Prostate gland (tissue), 2 donors: Measurements from ENCODE around the gene MRPL48. TPM values are rescaled to one million over a fixed set of nuclear protein-coding genes. Genes with fewer than 3 reads are reported as not detected.

Source experiments
- DNase-seq: peaks from one replicate; pipeline ENCODE4 v3.0.0-alpha.2; 2019; ENCODE audit warnings: low spot score
- H3K27ac ChIP-seq, 2 donors: fragments of 200-600 bp; sonication (generic); 2 replicates each; pipeline ENCODE4 v1.5.1; 2017 to 2019
- H3K27me3 ChIP-seq: fragments of 200-600 bp; sonication (generic); replicated peaks from 2 replicates; pipeline ENCODE4 v1.5.1; 2019; ENCODE audit not compliant: insufficient read depth
- H3K36me3 ChIP-seq, 2 donors: fragments of 200-600 bp; sonication (generic); 1 replicate in 1 of 2; 2 replicates in 1 of 2; pipeline versions ENCODE4 v1.5.1 to v1.8.1; 2017 to 2019
- H3K4me1 ChIP-seq: fragments of 200-600 bp; sonication (generic); replicated peaks from 2 replicates; pipeline ENCODE4 v1.5.1; 2019
- H3K4me3 ChIP-seq, 2 donors: fragments of 200-600 bp; sonication (generic); 2 replicates each; pipeline ENCODE4 v1.5.1; 2017 to 2019
- H3K9me3 ChIP-seq: fragments of 200-600 bp; sonication (generic); 2 replicates; pipeline ENCODE4 v1.5.1; 2017
- POLR2A ChIP-seq: fragments of 450-650 bp; IDR thresholded peaks from one replicate; pipeline ENCODE4 v1.6.1; 2016; ENCODE audit warnings: antibody characterized with exemption, mild to moderate bottlenecking
- POLR2AphosphoS5 ChIP-seq: sonication (generic); formaldehyde crosslinking; IDR thresholded peaks from one replicate; pipeline ENCODE4 v1.6.1; 2017; ENCODE audit warnings: antibody characterized with exemption
- WGBS: methylation state at CpG from one replicate; pipeline ENCODE4 v1.1.5; 2018; 5-methylcytosine and 5-hydroxymethylcytosine counted together
- intact Hi-C: fragments of 100-400 bp; cut with DNase I; formaldehyde crosslinking; loops from one replicate; pipeline ENCODE4 v1.14.2; 2022
- total RNA-seq, 2 donors: library from RNA; depleted of rRNA; stranded (reverse); fragments of >200 nt; gene quantifications; one replicate each; pipeline ENCODE4 v1.1.0, GENCODE V29; 2016
- TF ChIP-seq, protein P1 (sequence below), 4 experiments: fragments of 200-600 bp in 2 of 4; fragments of 450-650 bp in 2 of 4; sonication (generic) in 2 of 4; IDR thresholded peaks; 1 replicate in 3 of 4; 2 replicates in 1 of 4; pipeline ENCODE4 v1.5.1; 2016 to 2019; ENCODE audit warnings: antibody characterized with exemption in 4 of 4, mild to moderate bottlenecking in 2 of 4, moderate library complexity in 2 of 4

The MRPL48 gene
- total RNA-seq, 2 donors from 2014 or later: 11.1 to 33.0 TPM

DNA sequence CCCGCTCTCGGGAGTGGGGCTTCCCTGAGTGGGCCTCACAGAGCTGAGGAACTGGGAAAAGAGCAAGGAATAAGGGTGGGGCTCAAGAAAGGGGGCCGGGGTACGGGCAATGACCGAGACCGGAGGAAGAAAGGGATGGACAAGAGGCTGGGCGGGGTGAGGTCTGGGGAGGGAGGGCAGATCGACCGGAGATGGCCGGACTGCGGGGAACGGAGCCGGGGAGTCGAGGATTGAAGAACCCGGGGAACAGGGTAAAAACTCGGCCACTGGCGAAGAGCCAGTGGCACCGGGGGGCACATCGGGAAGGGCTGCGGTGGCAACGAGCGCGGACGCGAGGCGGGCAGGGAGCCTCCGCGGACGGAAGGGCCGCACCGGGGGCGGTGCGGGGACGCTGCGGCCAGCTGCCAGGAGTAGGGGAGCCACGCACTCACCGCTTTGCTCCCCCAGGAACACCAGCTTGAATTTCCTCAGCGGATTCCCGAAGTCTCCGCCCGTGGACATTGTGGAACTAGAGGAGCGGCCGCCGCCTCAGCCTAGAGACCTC is 27.5 kb upstream of the MRPL48 start:
- peak overlapping the region; percentile 91 to 98 for H3K4me3 ChIP-seq
- under 1% methylated on average over 35 of the region's 44 CpGs for WGBS
- TF ChIP-seq POLR2A: no peak
- TF ChIP-seq, protein P1, sequence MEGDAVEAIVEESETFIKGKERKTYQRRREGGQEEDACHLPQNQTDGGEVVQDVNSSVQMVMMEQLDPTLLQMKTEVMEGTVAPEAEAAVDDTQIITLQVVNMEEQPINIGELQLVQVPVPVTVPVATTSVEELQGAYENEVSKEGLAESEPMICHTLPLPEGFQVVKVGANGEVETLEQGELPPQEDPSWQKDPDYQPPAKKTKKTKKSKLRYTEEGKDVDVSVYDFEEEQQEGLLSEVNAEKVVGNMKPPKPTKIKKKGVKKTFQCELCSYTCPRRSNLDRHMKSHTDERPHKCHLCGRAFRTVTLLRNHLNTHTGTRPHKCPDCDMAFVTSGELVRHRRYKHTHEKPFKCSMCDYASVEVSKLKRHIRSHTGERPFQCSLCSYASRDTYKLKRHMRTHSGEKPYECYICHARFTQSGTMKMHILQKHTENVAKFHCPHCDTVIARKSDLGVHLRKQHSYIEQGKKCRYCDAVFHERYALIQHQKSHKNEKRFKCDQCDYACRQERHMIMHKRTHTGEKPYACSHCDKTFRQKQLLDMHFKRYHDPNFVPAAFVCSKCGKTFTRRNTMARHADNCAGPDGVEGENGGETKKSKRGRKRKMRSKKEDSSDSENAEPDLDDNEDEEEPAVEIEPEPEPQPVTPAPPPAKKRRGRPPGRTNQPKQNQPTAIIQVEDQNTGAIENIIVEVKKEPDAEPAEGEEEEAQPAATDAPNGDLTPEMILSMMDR (IDR thresholded peaks at IDR 0.05): no peak
- TF ChIP-seq POLR2AphosphoS5: no peak
- peak overlapping the region; percentile 95 to 98 for H3K27ac ChIP-seq
- no peaks in the 10 kb centered on the region for H3K9me3 ChIP-seq
- no peaks in the 10 kb centered on the region for H3K27me3 ChIP-seq
- intact Hi-C loops: loop anchor here (2.0 kb wide), 1 partner anchor 19 kb away; no protein-coding TSS in a partner anchor
- H3K4me1 ChIP-seq: no peaks in the 10 kb centered on the region
- no peaks in the 10 kb centered on the region for H3K36me3 ChIP-seq
- peak; percentile 23 for DNase-seq

DNA sequence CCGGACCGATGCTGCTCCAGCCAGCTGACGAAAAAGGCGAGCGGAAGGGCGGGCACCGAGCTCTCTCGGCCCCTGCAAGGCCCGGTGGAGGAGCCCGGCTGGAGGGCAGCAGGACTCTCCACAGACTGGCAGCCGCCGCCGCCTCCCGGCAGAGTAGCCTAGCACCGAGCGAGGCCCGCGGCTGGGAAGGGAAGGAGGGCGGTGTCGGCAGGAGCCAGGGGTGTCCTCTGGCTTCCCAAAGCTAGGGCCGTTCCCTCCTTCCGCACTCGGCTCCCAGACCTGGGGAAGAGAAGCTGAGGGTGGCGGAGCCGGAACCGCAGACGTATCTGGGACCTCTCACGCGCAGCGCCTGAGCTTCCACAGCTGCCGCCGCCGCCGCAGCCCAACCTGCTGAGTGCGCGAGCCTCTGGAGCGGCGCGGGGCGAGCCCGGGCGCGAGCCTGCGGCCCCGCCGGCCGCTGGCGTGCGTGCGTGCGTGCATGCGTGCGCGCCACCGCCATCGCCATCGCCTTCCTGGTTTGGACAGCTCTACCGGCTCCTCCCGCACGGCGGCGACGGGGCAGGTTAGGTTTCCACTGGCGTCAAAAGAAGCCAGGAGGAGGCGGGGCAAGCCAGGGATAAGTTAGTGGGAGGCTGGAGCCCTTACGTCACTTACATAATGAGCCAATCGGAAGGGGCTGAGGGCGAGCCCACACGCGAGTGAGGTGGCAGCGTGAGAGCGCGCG is 26.8 kb upstream of the MRPL48 start, which contains the start of gene RAB6A:
Gene RAB6A, minus strand, starts transcription at position 396 of the 724 bp plus-strand sequence. CDS start 439 bp downstream, outside the sequence.
- H3K9me3 ChIP-seq: no peaks in the 10 kb centered on the region
- intact Hi-C loops: loop anchor here (2.0 kb wide), 1 partner anchor 18 kb away; no protein-coding TSS in a partner anchor
- WGBS: under 1% methylated on average over 43 of the region's 74 CpGs

DNA sequence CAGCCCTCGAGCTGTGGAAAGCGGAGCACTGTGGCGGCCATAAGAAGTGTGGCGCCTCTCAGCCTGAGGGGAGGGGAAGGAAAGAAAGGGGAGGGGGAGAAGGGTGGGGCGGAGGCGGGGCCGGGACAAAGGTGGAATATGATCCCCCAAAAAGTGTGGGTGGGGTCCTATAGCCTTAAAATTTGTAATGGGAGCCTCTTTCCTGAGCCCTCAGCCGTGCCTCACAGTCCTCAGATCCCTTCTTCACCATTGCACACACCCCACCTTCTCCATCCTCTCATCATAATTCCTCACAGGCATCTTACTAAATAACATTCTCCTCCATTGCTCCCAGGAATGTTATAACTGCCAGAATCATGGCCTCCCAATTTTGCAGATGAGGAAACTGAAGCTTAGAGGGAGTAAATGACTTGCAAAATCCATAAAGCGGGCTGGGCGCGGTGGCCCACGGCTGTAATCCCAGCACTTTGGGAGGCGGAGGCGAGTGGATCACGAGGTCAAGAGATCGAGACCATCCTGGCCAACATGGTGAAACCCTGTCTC is 26.2 kb upstream of the MRPL48 start:
- DNase-seq: no peak
- no peaks in the 10 kb centered on the region for H3K4me1 ChIP-seq
- H3K27me3 ChIP-seq: no peaks in the 10 kb centered on the region
- no peaks in the 10 kb centered on the region for H3K36me3 ChIP-seq
- peak overlapping the region; percentile 26 to 98 for H3K4me3 ChIP-seq
- H3K9me3 ChIP-seq: no peaks in the 10 kb centered on the region
- TF ChIP-seq POLR2A (no peak), POLR2AphosphoS5 (no peak)
- TF ChIP-seq, protein P1 (IDR thresholded peaks at IDR 0.05): no peak
- intact Hi-C loops: loop anchor here (2.0 kb wide), 1 partner anchor 17 kb away; no protein-coding TSS in a partner anchor
- 49% methylated on average over 16 of the region's 16 CpGs for WGBS
- peak overlapping the region; percentile 90 to 95 for H3K27ac ChIP-seq

More for the DNA sequence above, 26.8 kb upstream of the MRPL48 start, which contains the start of gene RAB6A:
- no peaks in the 10 kb centered on the region for H3K4me1 ChIP-seq
- H3K36me3 ChIP-seq: no peaks in the 10 kb centered on the region
- H3K4me3 ChIP-seq: peak within 1 kb of the TSS; percentile 91 to 98
- H3K27ac ChIP-seq: peak within 1 kb of the TSS; percentile 95 to 98
- no peaks in the 10 kb centered on the region for H3K27me3 ChIP-seq
- DNase-seq: peak; percentile 100
- TF ChIP-seq, protein P1 (IDR thresholded peaks at IDR 0.05): peak; percentile 14 to 85 (median 53)
- TF ChIP-seq POLR2AphosphoS5 (peak; percentile 99), POLR2A (peak; percentile 85)

DNA sequence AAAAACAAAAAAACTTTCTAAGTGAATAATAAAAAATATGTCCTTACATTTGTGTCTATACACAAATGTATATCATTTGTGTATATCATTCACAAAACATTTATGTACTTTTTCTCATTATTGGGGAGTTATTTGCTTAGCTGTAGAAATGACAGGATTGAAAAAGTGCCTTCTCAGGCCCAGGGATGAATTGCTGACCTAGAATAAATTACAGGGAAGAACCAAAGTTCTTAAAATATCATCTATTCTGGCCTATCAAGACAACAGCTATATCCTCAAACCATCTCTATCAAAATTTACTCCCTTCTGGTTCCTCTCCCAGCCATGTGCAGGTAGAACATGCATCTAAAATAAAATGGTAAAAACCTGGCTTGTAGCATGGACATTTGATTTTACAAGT is 24.9 kb upstream of the MRPL48 start:
- Histone ChIP-seq H3K27ac (no peak overlapping the region), H3K9me3 (no peaks in the 10 kb centered on the region), H3K4me3 (no peak overlapping the region), H3K4me1 (no peaks in the 10 kb centered on the region), H3K27me3 (no peaks in the 10 kb centered on the region), H3K36me3 (no peaks in the 10 kb centered on the region)
- intact Hi-C loops: no loop called here
- TF ChIP-seq POLR2AphosphoS5 (no peak), POLR2A (no peak)
- TF ChIP-seq, protein P1 (IDR thresholded peaks at IDR 0.05): no peak
- DNase-seq: no peak
